Right cardiac atrium (tissue), 5 donors: Measurements from ENCODE around the gene EMB. TPM values are rescaled to one million over a fixed set of nuclear protein-coding genes. Genes with fewer than 3 reads are reported as not detected.
"Not testable (repeated sequence)": the region's sequence is repeated elsewhere in the genome, so short reads cannot be mapped to it uniquely, and the experiment has no call there.

Experiments
- ATAC-seq, 2 donors: fragments of 200-7000 bp; cut with Tn5 transposase; one replicate each; pipeline versions ENCODE4 v1.8.0 to v1.9.1; 2020; ENCODE audit warnings: moderate library complexity in 2 of 2, mild to moderate bottlenecking in 1 of 2
- DNase-seq, 3 donors: peaks; one replicate each; pipeline ENCODE4 v3.0.0-alpha.2; 2020
- H3K27ac ChIP-seq: one replicate; pipeline ENCODE4 v1.5.1; 2013; ENCODE audit warnings: mild to moderate bottlenecking, low read length, control low read depth, moderate library complexity
- H3K27me3 ChIP-seq: one replicate; pipeline ENCODE4 v1.6.1; 2013; ENCODE audit not compliant: control insufficient read depth, insufficient read depth
- H3K4me1 ChIP-seq: one replicate; pipeline ENCODE4 v1.6.1; 2013; ENCODE audit warnings: low read length; ENCODE audit not compliant: control insufficient read depth, insufficient read depth
- H3K4me3 ChIP-seq: one replicate; pipeline ENCODE4 v1.5.1; 2013; ENCODE audit warnings: low read length, control low read depth
- H3K9me3 ChIP-seq: one replicate; pipeline ENCODE4 v1.6.1; 2013; ENCODE audit warnings: low read length; ENCODE audit not compliant: control insufficient read depth
- WGBS: extraction: QIAGEN DNeasy Blood & Tissue Kit; methylation state at CpG from one replicate; pipeline ENCODE4 v1.1.7; 2013; 5-methylcytosine and 5-hydroxymethylcytosine counted together
- intact Hi-C, 4 donors: fragments of 100-400 bp; cut with DNase I; formaldehyde crosslinking; loops; one replicate each; pipeline versions ENCODE4 v1.11.0 to v1.14.0; 2022 to 2023
- polyA plus RNA-seq: library from polyadenylated mRNA; stranded (reverse); fragments of 200-250 nt; gene quantifications from one replicate; pipeline ENCODE4 v1.2.3, GENCODE V29; 2013
- total RNA-seq, 4 donors: library from RNA; stranded (reverse); fragmentation: NEBNext Ultra II Directional; extraction: Animal tissue kit (Norgen Biotek cat#: 25700); gene quantifications; one replicate each; pipeline ENCODE4 v1.2.1, GENCODE V29; 2021
- donor health status: healthy with polysubstance abuse.
- donor health status: DM: no; HTN: yes; CAD: no.
- donor health status: DM: no; HTN: no; CAD: no.
- donor health status: DM: no; HTN: yes; CAD: no; lungs with severe emphysema.
- donor health status: DM: yes; HTN: yes; CAD: no.

Gene EMB
- total and polyA plus RNA-seq, 5 donors, result 3.7 to 9.2 (median 6.8) TPM

GRCh38 chr5:50420343-50420935 is 20.6 kb downstream of the EMB start:
- WGBS, result 76% methylated on average over 5 of the region's 5 CpGs
- intact Hi-C loops, result no loop called here

DNA sequence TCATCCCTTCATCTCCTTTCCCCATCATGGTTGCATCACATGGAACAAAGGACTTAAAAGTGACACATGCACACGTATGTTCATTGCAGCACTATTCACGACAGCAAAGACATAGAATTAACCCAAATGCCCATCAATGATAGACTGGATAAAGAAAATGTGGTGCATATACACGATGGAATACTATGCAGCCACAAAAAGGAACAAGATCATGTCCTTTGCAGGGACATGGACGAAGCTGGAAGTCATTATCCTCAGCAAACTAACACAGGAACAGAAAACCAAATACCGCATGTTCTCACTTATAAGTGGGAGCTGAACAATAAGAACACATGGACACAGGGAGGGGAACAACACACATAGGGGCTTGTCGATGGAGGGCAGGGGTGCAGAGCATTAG is 21.4 kb downstream of the EMB start:
- intact Hi-C loops, ATAC-seq, H3K4me3 ChIP-seq, H3K4me1 ChIP-seq, DNase-seq, H3K27ac ChIP-seq, H3K27me3 ChIP-seq, H3K9me3 ChIP-seq: not testable (repeated sequence)
- 80% methylated on average over 6 of the region's 6 CpGs for WGBS

More at GRCh38 chr5:50420343-50420935, 20.6 kb downstream of the EMB start:
- no peak for DNase-seq
- Histone ChIP-seq H3K9me3 (no peaks in the 10 kb centered on the region), H3K4me3 (no peak overlapping the region), H3K27ac (no peak overlapping the region), H3K27me3 (no peaks in the 10 kb centered on the region), H3K4me1 (peaks cover 1% of the 10 kb centered on the region)
- no peak for ATAC-seq

- H3K4me3 ChIP-seq, H3K9me3 ChIP-seq, ATAC-seq, DNase-seq, intact Hi-C loops, H3K4me1 ChIP-seq, H3K27me3 ChIP-seq, H3K27ac ChIP-seq: not testable (repeated sequence)
- WGBS, result 89% methylated on average over 3 of the region's 3 CpGs
Observed at GRCh38 chr5:50416637-50417036, 24.5 kb downstream of the EMB start.

DNA sequence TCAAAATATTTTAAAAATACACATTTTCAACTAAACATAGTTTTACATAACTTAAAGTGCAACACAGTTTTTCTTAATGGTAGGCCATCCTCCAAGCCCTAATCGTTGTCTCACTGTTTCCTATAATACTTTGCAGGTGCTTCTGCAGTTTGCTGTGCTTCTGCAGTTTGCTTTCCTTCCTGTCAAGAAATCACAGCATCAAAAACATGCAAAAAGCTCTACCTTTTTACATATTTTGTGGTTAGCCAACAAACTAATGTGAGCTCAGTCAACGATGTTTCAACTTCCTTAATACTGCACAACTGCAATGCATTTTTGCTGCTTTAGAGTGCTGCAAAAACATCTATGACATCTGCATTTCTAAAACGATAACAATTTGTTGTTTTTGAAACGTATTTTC is 25.2 kb downstream of the EMB start:
- H3K27ac ChIP-seq, result no peak overlapping the region
- H3K27me3 ChIP-seq, result no peaks in the 10 kb centered on the region
- DNase-seq (no peak), ATAC-seq (no peak)
- H3K9me3 ChIP-seq, result no peaks in the 10 kb centered on the region
- WGBS, result 64% methylated on average over 4 of the region's 4 CpGs
- intact Hi-C loops, result no loop called here
- H3K4me1 ChIP-seq, result peaks cover 1% of the 10 kb centered on the region
- H3K4me3 ChIP-seq, result no peak overlapping the region

DNA sequence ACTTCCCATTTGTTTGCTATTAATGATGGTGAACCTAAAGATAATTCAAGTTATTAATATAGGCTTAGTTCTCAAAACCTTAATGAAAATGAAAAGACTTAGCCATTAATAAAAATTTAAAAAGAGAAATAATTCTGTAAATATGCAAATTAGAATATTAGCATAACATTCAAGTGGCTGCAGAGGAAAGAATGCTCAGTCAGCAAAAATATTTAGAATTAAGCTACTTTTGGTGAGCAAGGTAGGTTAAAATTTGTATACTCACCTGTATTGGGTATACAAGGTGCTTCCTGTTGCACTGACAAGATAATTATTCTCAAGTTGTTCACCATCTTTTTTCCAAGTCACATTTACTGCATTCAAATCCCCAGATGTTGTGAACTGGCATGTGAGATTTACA is 30.2 kb downstream of the EMB start:
- H3K27me3 ChIP-seq, intact Hi-C loops, H3K9me3 ChIP-seq, H3K4me3 ChIP-seq, ATAC-seq, H3K4me1 ChIP-seq, H3K27ac ChIP-seq, DNase-seq: not testable (repeated sequence)

GRCh38 chr5:50406877-50407276 is 34.2 kb downstream of the EMB start:
- no peak overlapping the region for H3K27ac ChIP-seq
- no peaks in the 10 kb centered on the region for H3K27me3 ChIP-seq
- H3K4me3 ChIP-seq, result no peak overlapping the region
- WGBS, result 75% methylated on average over 1 of the region's 1 CpG
- no peaks in the 10 kb centered on the region for H3K9me3 ChIP-seq
- no peaks in the 10 kb centered on the region for H3K4me1 ChIP-seq
- DNase-seq, result no peak
- no peak for ATAC-seq
- intact Hi-C loops, result no loop called here

GRCh38 chr5:50401336-50401735 is 39.8 kb downstream of the EMB start:
- peak in 1 of 3 donors; percentile 36 for DNase-seq
- Histone ChIP-seq H3K9me3 (no peaks in the 10 kb centered on the region), H3K27ac (no peak overlapping the region), H3K4me1 (no peaks in the 10 kb centered on the region), H3K27me3 (no peaks in the 10 kb centered on the region), H3K4me3 (no peak overlapping the region)
- intact Hi-C loops, result no loop called here
- WGBS, result 46% methylated on average over 3 of the region's 3 CpGs
- ATAC-seq, result peak in 1 of 2 donors; percentile 87

- DNase-seq, H3K27ac ChIP-seq, H3K4me3 ChIP-seq, H3K9me3 ChIP-seq, ATAC-seq, H3K27me3 ChIP-seq, intact Hi-C loops, H3K4me1 ChIP-seq: not testable (repeated sequence)
- 56% methylated on average over 2 of the region's 2 CpGs for WGBS
Observed at GRCh38 chr5:50393925-50394609, 47.0 kb downstream of the EMB start.

GRCh38 chr5:50392289-50392688 is 48.8 kb downstream of the EMB start:
- 75% methylated on average over 3 of the region's 3 CpGs for WGBS
- ATAC-seq, H3K27ac ChIP-seq, intact Hi-C loops, H3K27me3 ChIP-seq, DNase-seq, H3K9me3 ChIP-seq, H3K4me3 ChIP-seq, H3K4me1 ChIP-seq: not testable (repeated sequence)

DNA sequence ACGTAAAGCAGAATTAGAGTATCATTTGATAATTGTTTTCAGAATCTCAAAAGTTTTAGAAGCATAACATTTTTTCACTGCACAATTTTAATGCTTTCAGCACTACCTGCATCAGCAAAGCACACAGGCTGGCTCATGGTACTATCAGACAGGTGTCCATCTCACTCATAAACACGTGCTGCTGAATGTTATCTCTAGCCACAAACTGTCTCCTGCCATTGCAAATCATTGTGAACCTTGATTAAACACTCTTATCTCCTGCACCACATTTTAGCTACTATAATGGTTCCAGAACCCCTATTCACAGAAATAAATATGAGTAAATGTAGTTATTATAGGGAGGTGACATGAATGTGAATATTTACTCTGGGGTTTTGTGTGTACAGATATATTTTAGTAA is 56.7 kb downstream of the EMB start:
- H3K4me3 ChIP-seq, H3K4me1 ChIP-seq, ATAC-seq, H3K27ac ChIP-seq, DNase-seq, H3K9me3 ChIP-seq, intact Hi-C loops, H3K27me3 ChIP-seq: not testable (repeated sequence)
- WGBS, result 33% methylated on average over 2 of the region's 2 CpGs

- intact Hi-C loops, result not testable (repeated sequence)
- 89% methylated on average over 11 of the region's 11 CpGs for whole genome bisulfite sequencing
Observed at GRCh38 chr5:50376696-50377095, 64.4 kb downstream of the EMB start.

More at GRCh38 chr5:50376696-50377095, 64.4 kb downstream of the EMB start:
- not testable (repeated sequence) for DNase-seq, H3K27me3 ChIP-seq, H3K27ac ChIP-seq, H3K4me1 ChIP-seq, ATAC-seq, H3K4me3 ChIP-seq, H3K9me3 ChIP-seq
